ENCODE measurements around the gene NDUFAF5. TPM values are rescaled to one million over a fixed set of nuclear protein-coding genes. Genes with fewer than 3 reads are reported as not detected.
A peak's percentile ranks its signal among the peaks of the same experiment; 100 is the strongest.

NDUFAF5 gene
- total RNA-seq, 1 donor from 2014 or later = 51.2 TPM

DNA sequence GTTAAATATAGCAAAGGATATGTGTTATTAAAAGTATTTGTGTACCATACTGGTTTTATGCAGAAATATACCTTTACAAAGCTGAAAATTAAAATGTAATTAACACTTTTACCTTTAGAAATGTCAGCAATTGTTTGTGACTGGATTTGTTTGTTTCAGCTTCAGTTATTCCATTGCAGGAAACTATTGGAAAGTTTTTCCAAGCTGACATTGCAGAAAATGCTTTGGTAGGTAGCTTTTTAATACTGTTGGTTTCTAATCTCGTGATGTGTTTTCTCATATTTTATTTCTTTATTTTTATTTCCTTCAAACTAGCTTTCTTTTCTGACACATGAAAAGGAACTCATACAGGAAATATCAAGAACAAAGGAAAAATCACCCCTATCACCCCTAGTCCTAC lies 8.2 kb downstream of the NDUFAF5 start:
- no peaks in the 10 kb centered on the region for H3K4me1 Mint-ChIP-seq (ENCODE audit: low read depth, unreplicated experiment)
- no peak overlapping the region for H3K27ac Mint-ChIP-seq (ENCODE audit: unreplicated experiment)
- H3K4me3 Mint-ChIP-seq (ENCODE audit: unreplicated experiment) = no peak overlapping the region
- no peaks in the 10 kb centered on the region for H3K9me3 Mint-ChIP-seq (ENCODE audit: unreplicated experiment)
- H3K27me3 Mint-ChIP-seq (ENCODE audit: unreplicated experiment) = no peaks in the 10 kb centered on the region
- TF ChIP-seq, protein P1, sequence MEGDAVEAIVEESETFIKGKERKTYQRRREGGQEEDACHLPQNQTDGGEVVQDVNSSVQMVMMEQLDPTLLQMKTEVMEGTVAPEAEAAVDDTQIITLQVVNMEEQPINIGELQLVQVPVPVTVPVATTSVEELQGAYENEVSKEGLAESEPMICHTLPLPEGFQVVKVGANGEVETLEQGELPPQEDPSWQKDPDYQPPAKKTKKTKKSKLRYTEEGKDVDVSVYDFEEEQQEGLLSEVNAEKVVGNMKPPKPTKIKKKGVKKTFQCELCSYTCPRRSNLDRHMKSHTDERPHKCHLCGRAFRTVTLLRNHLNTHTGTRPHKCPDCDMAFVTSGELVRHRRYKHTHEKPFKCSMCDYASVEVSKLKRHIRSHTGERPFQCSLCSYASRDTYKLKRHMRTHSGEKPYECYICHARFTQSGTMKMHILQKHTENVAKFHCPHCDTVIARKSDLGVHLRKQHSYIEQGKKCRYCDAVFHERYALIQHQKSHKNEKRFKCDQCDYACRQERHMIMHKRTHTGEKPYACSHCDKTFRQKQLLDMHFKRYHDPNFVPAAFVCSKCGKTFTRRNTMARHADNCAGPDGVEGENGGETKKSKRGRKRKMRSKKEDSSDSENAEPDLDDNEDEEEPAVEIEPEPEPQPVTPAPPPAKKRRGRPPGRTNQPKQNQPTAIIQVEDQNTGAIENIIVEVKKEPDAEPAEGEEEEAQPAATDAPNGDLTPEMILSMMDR (IDR thresholded peaks at IDR 0.05; ENCODE audit: partially characterized antibody, unreplicated experiment) = no peak
- H3K36me3 Mint-ChIP-seq (ENCODE audit: unreplicated experiment) = no peaks in the 10 kb centered on the region
- DNase-seq = no peak

DNA sequence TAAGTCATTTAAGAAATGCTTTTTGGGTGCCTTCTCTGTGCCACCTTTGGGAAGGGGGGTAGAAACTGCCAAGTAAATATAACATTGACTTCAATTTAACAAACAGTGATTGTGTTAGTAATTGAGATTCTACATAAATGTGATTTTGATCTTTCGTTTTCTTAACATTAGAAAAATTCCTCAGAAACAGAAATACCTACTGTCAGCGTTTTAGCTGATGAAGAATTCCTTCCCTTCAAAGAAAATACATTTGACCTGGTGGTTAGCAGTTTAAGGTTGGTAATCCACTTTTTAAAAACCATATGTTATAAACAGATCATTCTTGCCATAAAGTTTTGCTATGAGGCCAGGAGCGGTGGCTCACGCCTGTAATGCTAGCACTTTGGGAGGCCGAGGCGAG lies 9.8 kb downstream of the NDUFAF5 start:
- Mint-ChIP-seq H3K4me3 (ENCODE audit: unreplicated experiment) (no peak overlapping the region), H3K27ac (ENCODE audit: unreplicated experiment) (no peak overlapping the region), H3K27me3 (ENCODE audit: unreplicated experiment) (peaks cover 2% of the 10 kb centered on the region), H3K4me1 (ENCODE audit: low read depth, unreplicated experiment) (peaks cover under 1% of the 10 kb centered on the region), H3K36me3 (ENCODE audit: unreplicated experiment) (no peaks in the 10 kb centered on the region), H3K9me3 (ENCODE audit: unreplicated experiment) (no peaks in the 10 kb centered on the region)
- TF ChIP-seq, protein P1 (IDR thresholded peaks at IDR 0.05; ENCODE audit: partially characterized antibody, unreplicated experiment) = no peak
- no peak for DNase-seq

DNA sequence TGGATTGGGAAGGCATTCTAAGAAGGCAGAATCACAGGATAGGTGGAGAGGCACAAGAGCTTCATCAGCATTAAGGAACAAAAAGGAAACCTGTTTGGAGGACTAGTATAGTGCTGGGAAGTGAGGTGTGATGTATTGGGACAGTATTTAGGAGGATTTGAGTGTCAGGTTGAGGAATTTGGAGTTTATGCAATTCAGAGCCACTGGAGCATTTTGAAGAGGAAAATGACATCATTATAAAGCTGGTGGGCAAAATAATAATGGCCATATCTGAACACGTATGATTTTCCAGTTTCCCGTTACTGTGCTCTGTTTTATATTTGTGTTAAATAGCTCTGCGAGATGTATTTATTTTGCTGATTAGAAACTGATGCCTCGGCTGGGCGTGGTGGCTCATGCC lies 14.2 kb downstream of the NDUFAF5 start:
- Mint-ChIP-seq H3K27ac (ENCODE audit: unreplicated experiment) (peak overlapping the region; percentile 6), H3K27me3 (ENCODE audit: unreplicated experiment) (peaks cover 3% of the 10 kb centered on the region), H3K9me3 (ENCODE audit: unreplicated experiment) (no peaks in the 10 kb centered on the region), H3K4me3 (ENCODE audit: unreplicated experiment) (no peak overlapping the region), H3K36me3 (ENCODE audit: unreplicated experiment) (peaks cover 4% of the 10 kb centered on the region), H3K4me1 (ENCODE audit: low read depth, unreplicated experiment) (peaks cover 4% of the 10 kb centered on the region)
- no peak for DNase-seq
- TF ChIP-seq, protein P1 (IDR thresholded peaks at IDR 0.05; ENCODE audit: partially characterized antibody, unreplicated experiment) = no peak

DNA sequence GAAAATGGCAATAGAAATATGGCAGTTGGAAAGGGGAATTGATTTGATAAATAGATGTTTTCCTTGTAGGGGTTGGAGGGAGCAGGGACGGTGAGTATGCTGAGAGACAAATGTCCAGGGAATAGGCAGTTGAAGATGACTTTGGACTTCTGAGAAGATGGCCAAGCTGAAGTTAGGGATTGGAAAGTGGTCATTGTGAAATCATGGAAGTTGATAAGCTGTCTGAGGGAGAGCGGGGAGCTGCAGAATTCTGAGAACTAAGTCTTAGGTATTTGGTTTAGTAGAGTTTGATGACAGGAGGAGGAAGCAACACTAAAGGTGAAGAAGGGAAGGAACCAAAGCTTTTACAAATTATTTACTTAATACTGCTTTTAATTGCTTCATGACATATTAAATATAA lies 15.1 kb downstream of the NDUFAF5 start:
- no peak for DNase-seq
- Mint-ChIP-seq H3K27me3 (ENCODE audit: unreplicated experiment) (peaks cover 3% of the 10 kb centered on the region), H3K4me3 (ENCODE audit: unreplicated experiment) (peak overlapping the region; percentile 4), H3K4me1 (ENCODE audit: low read depth, unreplicated experiment) (peaks cover 4% of the 10 kb centered on the region), H3K27ac (ENCODE audit: unreplicated experiment) (peak overlapping the region; percentile 9), H3K9me3 (ENCODE audit: unreplicated experiment) (no peaks in the 10 kb centered on the region), H3K36me3 (ENCODE audit: unreplicated experiment) (peaks cover 4% of the 10 kb centered on the region)
- TF ChIP-seq, protein P1 (IDR thresholded peaks at IDR 0.05; ENCODE audit: partially characterized antibody, unreplicated experiment) = no peak

DNA sequence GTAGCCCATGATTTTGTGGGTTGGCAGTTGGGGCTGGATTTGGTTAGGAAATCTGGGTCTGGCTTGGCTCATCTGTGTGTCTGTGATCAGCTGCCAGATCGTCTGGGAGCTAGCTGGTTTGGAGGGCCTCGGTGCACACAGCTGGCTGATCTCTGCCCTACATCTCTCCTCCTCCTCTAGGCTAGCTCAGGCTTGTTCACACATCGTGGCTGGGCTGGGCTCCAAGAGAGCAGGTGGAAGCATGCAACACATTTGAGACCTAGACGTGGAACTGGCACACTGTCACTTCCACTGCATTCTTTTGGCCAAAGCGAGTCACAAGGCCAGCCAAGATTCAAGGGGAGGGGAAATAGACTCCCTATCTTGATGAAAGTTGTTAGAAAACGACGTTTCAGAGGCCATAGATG lies 15.9 kb downstream of the NDUFAF5 start:
- peak; percentile 40 for DNase-seq
- Mint-ChIP-seq H3K4me3 (ENCODE audit: unreplicated experiment) (no peak overlapping the region), H3K36me3 (ENCODE audit: unreplicated experiment) (peaks cover 4% of the 10 kb centered on the region), H3K27ac (ENCODE audit: unreplicated experiment) (peak overlapping the region; percentile 65), H3K4me1 (ENCODE audit: low read depth, unreplicated experiment) (peaks cover 4% of the 10 kb centered on the region), H3K9me3 (ENCODE audit: unreplicated experiment) (no peaks in the 10 kb centered on the region), H3K27me3 (ENCODE audit: unreplicated experiment) (peaks cover 3% of the 10 kb centered on the region)
- TF ChIP-seq, protein P1 (IDR thresholded peaks at IDR 0.05; ENCODE audit: partially characterized antibody, unreplicated experiment) = no peak

Measured in glutamatergic neuron (in vitro differentiated cells).